ENCODE results near the gene ZFP36. TPM values are rescaled to one million over a fixed set of nuclear protein-coding genes. Genes with fewer than 3 reads are reported as not detected.

Gene ZFP36
- total RNA-seq, 3 donors from 2014 or later (not counting 1 experiment from before 2014, with no cell fraction given) = 1,232 to 2,074 (median 1,769) TPM

- DNase-seq (no peak), ATAC-seq (no peak)
- Mint-ChIP-seq H3K27ac (peak overlapping the region; percentile 96 to 97), H3K27me3 (ENCODE audit: low read depth in 2 of 2) (no peaks in the 10 kb centered on the region), H3K36me3 (no peaks in the 10 kb centered on the region), H3K4me1 (peaks cover 52 to 65% of the 10 kb centered on the region in 2 donors), H3K9me3 (no peaks in the 10 kb centered on the region), H3K4me3 (peak overlapping the region; percentile 25)
- 94% methylated on average over 4 of the region's 4 CpGs for WGBS (ENCODE audit: insufficient coverage)
- H3K36me3 ChIP-seq (ENCODE audit: control insufficient read depth, insufficient read depth, low read length) = peaks cover 17% of the 10 kb centered on the region
- H3K4me3 ChIP-seq (ENCODE audit: low read length) = no peak overlapping the region
- no peaks in the 10 kb centered on the region for H3K27me3 ChIP-seq (ENCODE audit: control insufficient read depth, insufficient read depth, low read length)
- TF ChIP-seq, protein P1, sequence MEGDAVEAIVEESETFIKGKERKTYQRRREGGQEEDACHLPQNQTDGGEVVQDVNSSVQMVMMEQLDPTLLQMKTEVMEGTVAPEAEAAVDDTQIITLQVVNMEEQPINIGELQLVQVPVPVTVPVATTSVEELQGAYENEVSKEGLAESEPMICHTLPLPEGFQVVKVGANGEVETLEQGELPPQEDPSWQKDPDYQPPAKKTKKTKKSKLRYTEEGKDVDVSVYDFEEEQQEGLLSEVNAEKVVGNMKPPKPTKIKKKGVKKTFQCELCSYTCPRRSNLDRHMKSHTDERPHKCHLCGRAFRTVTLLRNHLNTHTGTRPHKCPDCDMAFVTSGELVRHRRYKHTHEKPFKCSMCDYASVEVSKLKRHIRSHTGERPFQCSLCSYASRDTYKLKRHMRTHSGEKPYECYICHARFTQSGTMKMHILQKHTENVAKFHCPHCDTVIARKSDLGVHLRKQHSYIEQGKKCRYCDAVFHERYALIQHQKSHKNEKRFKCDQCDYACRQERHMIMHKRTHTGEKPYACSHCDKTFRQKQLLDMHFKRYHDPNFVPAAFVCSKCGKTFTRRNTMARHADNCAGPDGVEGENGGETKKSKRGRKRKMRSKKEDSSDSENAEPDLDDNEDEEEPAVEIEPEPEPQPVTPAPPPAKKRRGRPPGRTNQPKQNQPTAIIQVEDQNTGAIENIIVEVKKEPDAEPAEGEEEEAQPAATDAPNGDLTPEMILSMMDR (IDR thresholded peaks at IDR 0.05) = no peak
- peak overlapping the region; percentile 54 for H3K27ac ChIP-seq (ENCODE audit: low read length)
- no peaks in the 10 kb centered on the region for H3K9me3 ChIP-seq (ENCODE audit: control insufficient read depth, insufficient read depth, low read length)
- intact Hi-C loops (cut with micrococcal nuclease) = loop anchor here (5.0 kb wide), 1 partner anchor 83 kb away; the partner anchor contains the start of gene TIMM50
- H3K4me1 ChIP-seq (ENCODE audit: control insufficient read depth, insufficient read depth, low read length) = peaks cover 76% of the 10 kb centered on the region
These were observed 7.0 kb upstream of the ZFP36 start for GRCh38 chr19:39399668-39400050.

DNA sequence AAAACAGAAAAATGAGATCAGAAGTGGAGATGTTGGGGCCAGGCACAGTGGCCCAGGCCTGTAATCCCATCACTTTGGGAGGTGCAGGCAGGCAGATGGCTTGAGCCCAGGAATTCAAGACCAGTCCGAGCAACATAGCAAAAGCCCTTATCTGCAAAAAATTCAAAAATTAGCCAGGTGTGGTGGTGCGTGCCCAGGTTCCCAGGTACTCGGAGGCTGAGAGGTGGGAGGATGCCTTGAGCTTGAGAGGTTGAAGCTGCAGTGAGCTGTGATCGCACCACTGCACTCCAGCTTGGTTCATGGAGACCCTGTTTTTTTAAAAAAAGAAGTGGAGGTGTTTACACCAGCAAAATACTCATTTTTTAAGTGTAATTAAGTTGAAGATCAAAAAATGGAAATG lies 6.6 kb upstream of the ZFP36 start:
- H3K27ac ChIP-seq (ENCODE audit: low read length) = peak overlapping the region; percentile 54
- Mint-ChIP-seq H3K27me3 (ENCODE audit: low read depth in 2 of 2) (no peaks in the 10 kb centered on the region), H3K4me3 (peak overlapping the region; percentile 25), H3K9me3 (no peaks in the 10 kb centered on the region), H3K27ac (peak overlapping the region; percentile 96 to 97), H3K36me3 (no peaks in the 10 kb centered on the region), H3K4me1 (peaks cover 52 to 67% of the 10 kb centered on the region in 2 donors)
- 90% methylated on average over 4 of the region's 4 CpGs for WGBS (ENCODE audit: insufficient coverage)
- intact Hi-C loops (cut with micrococcal nuclease) = no loop called here
- no peak overlapping the region for H3K4me3 ChIP-seq (ENCODE audit: low read length)
- H3K9me3 ChIP-seq (ENCODE audit: control insufficient read depth, insufficient read depth, low read length) = no peaks in the 10 kb centered on the region
- no peak for DNase-seq
- no peak for ATAC-seq
- peaks cover 15% of the 10 kb centered on the region for H3K36me3 ChIP-seq (ENCODE audit: control insufficient read depth, insufficient read depth, low read length)
- TF ChIP-seq, protein P1 (IDR thresholded peaks at IDR 0.05) = no peak
- H3K27me3 ChIP-seq (ENCODE audit: control insufficient read depth, insufficient read depth, low read length) = no peaks in the 10 kb centered on the region
- peaks cover 80% of the 10 kb centered on the region for H3K4me1 ChIP-seq (ENCODE audit: control insufficient read depth, insufficient read depth, low read length)

DNA sequence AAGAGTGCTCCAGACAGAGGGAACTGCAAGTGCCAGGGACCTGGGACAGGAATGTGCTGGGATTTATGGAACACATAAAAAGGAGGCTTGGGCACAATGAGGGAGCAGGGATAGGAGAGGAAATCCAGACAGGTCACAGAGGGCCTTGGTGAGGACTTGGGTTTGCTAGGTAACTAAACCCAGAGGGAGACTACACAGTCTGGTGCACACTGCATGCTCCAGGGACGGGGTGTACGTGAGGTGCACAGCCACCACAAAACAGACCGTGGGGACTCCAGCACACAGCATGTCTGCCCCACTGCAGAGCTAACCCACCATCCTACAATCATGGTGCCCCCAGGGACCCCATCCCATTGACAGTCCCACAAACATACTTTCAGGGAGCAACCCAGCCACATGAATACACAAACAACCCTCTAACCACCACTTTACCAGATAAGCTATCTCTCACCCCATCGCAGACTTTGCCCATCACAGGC lies 5.5 kb upstream of the ZFP36 start:
- Mint-ChIP-seq H3K9me3 (no peaks in the 10 kb centered on the region), H3K27ac (peak overlapping the region; percentile 96 to 97), H3K4me1 (peaks cover 54 to 73% of the 10 kb centered on the region in 2 donors), H3K27me3 (ENCODE audit: low read depth in 2 of 2) (no peaks in the 10 kb centered on the region), H3K4me3 (peak overlapping the region; percentile 94), H3K36me3 (no peaks in the 10 kb centered on the region)
- peaks cover 8% of the 10 kb centered on the region for H3K36me3 ChIP-seq (ENCODE audit: control insufficient read depth, insufficient read depth, low read length)
- ATAC-seq (peak in 1 of 3 donors; percentile 2), DNase-seq (no peak)
- intact Hi-C loops (cut with micrococcal nuclease) = loop anchor here (1.0 kb wide), 1 partner anchor 11 kb away; the partner anchor contains the start of gene PLEKHG2
- TF ChIP-seq, protein P1 (IDR thresholded peaks at IDR 0.05) = no peak
- no peaks in the 10 kb centered on the region for H3K27me3 ChIP-seq (ENCODE audit: control insufficient read depth, insufficient read depth, low read length)
- H3K4me1 ChIP-seq (ENCODE audit: control insufficient read depth, insufficient read depth, low read length) = peaks cover 90% of the 10 kb centered on the region
- WGBS (ENCODE audit: insufficient coverage) = 5% methylated on average over 4 of the region's 4 CpGs
- H3K4me3 ChIP-seq (ENCODE audit: low read length) = no peak overlapping the region
- H3K9me3 ChIP-seq (ENCODE audit: control insufficient read depth, insufficient read depth, low read length) = no peaks in the 10 kb centered on the region
- H3K27ac ChIP-seq (ENCODE audit: low read length) = peak overlapping the region; percentile 95
